Stimulated activated CD8-positive, alpha-beta memory T cell treated with anti-CD3 and anti-CD28 coated beads, Interleukin-15, amount 100 ng/mL, for 48 hours (primary cell): ENCODE results near the gene MYL9.
"Not testable (repeated sequence)": the region's sequence is repeated elsewhere in the genome, so short reads cannot be mapped to it uniquely, and the experiment has no call there.

Experiments
- DNase-seq, 2 donors: peaks; one replicate each; pipeline ENCODE4 v3.0.0-alpha.2; 2020; ENCODE audit warnings: low read depth in 2 of 2

MYL9 gene

GRCh38 chr20:36541227-36541767 lies at the start of gene MYL9:
Gene MYL9 (plus strand): TSS chr20:36541519. CDS start chr20:36544885, 3,366 bp downstream.
- no peak for DNase-seq

GRCh38 chr20:36491901-36492617 lies 49.3 kb upstream of the MYL9 start:
- DNase-seq = peak; percentile 22 to 48

DNA sequence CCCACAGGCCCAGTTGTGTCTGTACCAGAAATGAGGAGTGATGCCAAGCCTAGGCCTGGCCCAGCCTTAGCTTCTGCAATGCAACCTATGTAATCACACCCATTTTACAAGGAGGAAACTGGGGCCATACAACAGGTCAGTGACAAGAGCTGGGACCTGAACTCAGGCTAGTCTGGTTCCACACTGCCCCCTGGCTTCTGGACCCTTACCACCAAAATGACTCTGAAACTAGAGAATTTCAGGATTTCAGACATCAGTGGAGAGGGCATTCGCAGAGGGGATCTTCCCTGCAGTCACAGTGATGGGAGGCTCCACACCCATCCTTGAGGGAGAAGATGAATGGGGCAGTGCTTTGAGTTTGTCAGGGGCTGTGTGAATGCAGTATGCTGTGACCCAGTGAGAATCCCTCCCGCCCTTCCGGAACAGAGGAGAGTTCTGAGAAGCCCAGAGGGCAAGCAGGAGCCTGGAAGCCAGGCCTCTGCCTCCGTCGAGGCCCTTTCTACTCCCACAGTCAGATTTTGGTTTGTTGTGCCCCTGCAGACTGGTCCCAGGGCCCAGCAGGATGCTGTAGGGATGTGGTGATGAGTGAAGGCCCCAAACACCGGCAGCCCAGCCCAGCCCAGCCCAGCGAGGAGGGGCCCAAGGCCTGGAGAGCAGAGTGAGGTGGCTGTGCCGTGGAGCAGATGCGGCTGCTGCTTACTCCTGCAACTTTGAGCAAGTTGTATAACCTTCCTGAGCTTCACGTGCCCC lies 48.1 kb upstream of the MYL9 start:
- DNase-seq = no peak

DNA sequence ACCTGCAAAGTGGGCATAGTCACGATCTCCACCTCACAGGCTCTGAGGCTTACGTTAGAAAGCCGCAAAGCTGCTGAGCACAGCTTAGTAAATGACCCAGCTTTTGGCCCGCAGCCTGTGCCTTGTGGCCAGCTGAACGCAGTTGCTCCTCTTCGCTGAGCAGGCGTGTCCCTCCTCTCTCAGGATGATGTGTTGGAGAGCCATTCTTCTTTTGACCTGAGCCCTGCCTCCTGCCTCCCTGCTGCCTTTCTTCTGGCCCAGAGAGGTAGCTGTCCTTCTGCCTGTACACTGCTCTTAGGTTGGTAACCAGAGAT lies 47.6 kb upstream of the MYL9 start:
- DNase-seq = no peak

- DNase-seq = no peak
These were observed 44.3 kb upstream of the MYL9 start for GRCh38 chr20:36496707-36497669.

GRCh38 chr20:36497856-36498255 lies 43.5 kb upstream of the MYL9 start:
- no peak for DNase-seq

GRCh38 chr20:36498386-36499179 lies 42.7 kb upstream of the MYL9 start:
- DNase-seq = no peak

DNA sequence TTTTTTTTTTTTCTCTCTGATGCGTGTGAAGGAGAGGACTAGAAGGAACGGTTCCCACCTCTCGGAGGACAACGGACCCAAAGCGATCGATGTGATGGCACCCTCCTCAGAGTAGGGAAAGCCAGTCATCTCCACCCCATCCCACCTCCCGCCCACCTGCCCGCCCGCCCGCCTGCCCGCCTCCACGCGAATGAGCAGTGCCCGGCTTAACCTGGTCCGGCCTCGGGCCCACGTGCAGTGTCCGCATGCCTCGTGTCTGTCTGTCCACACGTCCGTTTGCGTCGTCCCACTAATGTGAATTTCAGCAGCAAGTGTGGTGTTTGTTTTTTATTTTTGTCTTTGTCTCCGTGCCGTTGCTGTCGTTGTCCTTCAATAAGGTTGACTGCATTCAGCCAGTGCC lies 42.1 kb upstream of the MYL9 start:
- no peak for DNase-seq

- DNase-seq = no peak
These were observed 41.4 kb upstream of the MYL9 start for GRCh38 chr20:36499723-36500501.

DNA sequence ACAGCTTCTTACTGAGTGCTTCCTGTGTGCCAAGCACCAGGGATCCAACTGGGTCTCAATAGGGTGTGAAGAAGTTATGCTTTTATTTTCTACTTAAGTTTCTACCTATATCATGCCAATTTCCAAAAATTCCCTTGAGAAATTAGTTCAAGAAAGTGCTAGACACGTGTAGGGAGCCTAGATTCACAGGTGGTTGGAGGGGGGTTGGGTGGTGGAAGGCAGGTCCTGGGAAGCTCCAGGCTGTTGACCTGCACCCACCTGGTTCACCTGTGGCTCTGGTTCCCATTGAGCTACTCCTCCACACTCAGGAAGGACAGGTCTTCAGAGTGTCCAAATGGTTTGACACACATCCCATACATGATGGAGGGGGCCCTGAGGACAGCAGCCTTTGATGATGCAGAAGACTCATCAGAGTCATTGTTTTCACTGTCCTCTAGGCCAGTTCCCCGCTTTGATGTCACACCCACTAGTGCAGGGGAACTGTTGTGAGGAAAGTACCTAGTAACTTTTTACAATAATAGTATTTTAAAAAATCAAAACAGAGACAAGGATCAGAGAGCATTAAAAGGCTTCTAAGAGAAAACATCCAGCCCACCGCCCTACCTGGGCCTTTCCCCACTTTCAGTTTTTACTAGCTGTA lies 39.8 kb upstream of the MYL9 start:
- DNase-seq = no peak

DNA sequence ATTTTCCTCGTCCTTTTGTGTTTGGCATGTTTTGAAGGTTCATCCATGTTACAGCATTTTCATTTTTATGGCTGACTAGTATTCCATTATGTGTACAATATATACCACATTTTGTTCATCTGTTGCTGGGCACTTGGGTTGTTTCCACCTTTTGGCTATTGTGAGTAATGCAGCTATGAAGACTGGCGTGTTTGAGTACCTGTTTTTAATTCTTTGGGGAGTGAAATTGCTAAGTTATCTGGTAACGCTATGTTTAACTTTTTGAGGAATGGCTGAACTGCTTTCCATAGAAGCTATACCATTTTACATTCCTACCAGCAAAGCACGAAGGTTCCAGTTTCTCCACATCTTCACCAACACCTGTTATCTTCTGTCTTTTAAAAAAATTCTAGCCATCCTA lies 37.0 kb upstream of the MYL9 start:
- DNase-seq = no peak

GRCh38 chr20:36506253-36506652 lies 35.1 kb upstream of the MYL9 start:
- DNase-seq = no peak

- DNase-seq = no peak
These were observed 33.6 kb upstream of the MYL9 start for GRCh38 chr20:36507746-36508145.

DNA sequence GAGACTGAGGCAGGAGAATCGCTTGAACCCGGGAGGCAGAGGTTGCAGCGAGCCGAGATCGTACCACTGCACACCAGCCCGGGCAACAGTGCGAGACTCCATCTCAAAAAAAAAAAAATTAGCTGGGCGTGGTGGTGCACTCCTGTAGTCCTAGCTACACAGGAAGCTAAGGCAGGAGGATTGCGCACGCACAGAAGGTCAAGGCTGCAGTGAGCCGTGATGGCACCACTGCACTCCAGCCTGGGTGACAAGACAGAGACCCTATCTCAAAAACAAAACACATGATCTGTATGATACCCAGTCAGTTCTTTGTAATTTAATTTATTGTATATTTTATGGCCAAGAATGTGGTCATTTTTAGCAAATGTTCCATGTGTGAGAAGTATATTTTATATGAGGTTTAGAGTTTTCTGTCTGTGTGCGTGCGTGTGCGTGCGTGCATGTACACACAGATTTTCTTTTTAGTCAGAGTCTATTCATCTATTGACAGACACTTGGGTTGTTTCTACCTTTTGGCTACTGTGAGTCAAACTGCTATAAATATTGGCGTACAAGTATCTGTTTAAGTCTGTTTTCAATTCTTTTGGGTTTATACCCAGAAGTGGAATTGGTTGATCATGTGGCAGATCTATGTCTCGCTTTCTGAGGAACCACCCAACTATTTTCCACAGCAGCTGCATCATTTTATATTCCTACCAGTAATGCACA lies 22.2 kb upstream of the MYL9 start:
- DNase-seq = peak in 1 of 2 donors; percentile 25

- no peak for DNase-seq
These were observed 21.4 kb upstream of the MYL9 start for GRCh38 chr20:36519944-36520343.

DNA sequence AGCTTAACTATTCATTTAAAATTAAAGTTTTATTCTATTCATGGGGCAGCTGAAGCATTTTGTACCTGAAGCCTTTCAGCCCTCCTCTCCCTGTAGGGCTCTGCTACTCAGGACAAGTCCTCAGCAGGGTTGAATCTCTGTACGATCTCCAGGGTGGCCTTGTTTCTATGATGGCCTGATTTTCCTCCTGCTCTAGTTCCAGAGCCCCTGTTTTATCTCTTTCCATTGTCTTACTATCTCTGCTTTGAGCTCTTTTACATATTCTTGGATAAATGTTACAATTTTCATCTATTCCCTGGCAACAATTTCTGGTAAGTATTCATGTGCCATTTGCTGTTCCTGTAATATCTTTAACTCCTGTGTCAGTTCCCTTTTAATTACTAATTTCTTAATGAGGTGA lies 19.8 kb upstream of the MYL9 start:
- no peak for DNase-seq

- not testable (repeated sequence) for DNase-seq
These were observed 18.9 kb upstream of the MYL9 start for GRCh38 chr20:36522412-36522811.

DNA sequence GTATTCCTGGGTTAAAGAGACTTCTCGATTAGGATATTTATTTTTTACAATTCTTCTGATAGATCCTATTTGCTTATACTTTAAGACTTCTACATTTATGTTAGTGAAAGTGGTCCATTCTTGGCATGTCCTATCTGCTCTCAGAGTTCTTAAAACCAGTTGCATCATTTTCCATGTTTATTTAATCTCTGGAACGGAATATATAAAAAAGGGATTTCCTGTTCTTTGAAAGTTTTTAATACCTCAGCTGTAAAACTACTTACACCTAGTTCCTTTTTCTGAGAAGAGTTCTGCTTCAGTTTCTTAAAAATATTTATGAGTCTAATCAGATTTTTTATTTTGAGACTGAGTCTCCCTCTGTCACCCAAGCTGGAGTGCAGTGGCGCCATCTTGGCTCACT lies 18.0 kb upstream of the MYL9 start:
- DNase-seq = no peak

DNA sequence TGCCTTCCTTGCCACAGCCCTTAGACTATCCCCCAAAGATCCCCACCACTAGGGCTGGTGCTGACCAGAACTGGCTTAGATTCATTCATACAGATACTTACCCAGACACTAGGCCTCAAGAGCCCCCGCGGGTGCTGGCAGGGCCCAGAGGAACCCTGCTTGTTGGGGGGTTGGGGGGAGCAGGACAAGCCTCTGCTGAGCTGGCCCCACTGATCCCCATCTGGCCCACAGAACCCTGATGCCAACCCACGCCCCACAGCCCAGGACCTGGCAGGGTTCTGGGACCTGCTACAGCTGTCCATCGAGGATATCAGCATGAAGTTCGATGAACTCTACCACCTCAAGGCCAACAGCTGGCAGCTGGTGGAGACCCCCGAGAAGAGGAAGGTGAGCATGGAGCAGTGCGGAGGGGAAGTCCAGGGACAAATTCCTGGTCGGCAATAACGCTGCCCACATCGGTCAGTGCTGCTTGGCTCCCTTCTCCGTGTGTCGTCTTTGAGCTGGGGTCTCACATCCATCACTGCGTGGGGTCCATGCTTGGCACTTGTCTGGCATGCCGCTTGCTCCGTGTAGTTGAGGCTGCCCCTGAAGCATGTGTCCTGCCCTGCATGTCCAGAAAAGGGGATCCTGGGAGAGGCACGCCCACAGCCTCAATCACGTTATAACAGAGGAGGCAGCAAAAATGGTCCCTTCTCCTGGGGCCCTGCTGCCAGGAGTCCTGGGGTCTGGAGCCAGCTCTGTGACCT lies 15.5 kb upstream of the MYL9 start:
- DNase-seq = no peak
